Psoas muscle (tissue), 8 donors: ENCODE data around the gene MEF2A. TPM values are rescaled to one million over a fixed set of nuclear protein-coding genes. Genes with fewer than 3 reads are reported as not detected.
"Not testable (repeated sequence)": the region's sequence is repeated elsewhere in the genome, so short reads cannot be mapped to it uniquely, and the experiment has no call there.

Experiments used
- ATAC-seq, 4 donors: fragments of 200-7000 bp; cut with Tn5 transposase; one replicate each; pipeline ENCODE4 v1.9.1; 2020; ENCODE audit warnings: moderate library complexity in 3 of 4, mild to moderate bottlenecking in 2 of 4
- DNase-seq, 2 donors: peaks; one replicate each; pipeline ENCODE4 v3.0.0-alpha.2; 2020
- H3K27ac ChIP-seq: fragments of 200-600 bp; one replicate; pipeline ENCODE4 v1.8.0; 2022
- H3K27me3 ChIP-seq, 3 donors: fragments of 200-600 bp in 1 of 3; one replicate each; pipeline versions ENCODE4 v1.6.1 to v1.8.0; 2013 to 2022; ENCODE audit warnings: low read length in 2 of 3, mild to moderate bottlenecking in 2 of 3, moderate library complexity in 1 of 3; ENCODE audit not compliant: insufficient read depth in 3 of 3
- H3K36me3 ChIP-seq, 2 donors: fragments of 200-600 bp in 1 of 2; one replicate each; pipeline versions ENCODE4 v1.6.1 to v1.8.0; 2013 to 2022; ENCODE audit warnings: low read depth in 1 of 2, mild to moderate bottlenecking in 1 of 2, moderate library complexity in 1 of 2; ENCODE audit not compliant: insufficient read depth in 1 of 2
- H3K4me1 ChIP-seq: fragments of 200-600 bp; one replicate; pipeline ENCODE4 v1.8.0; 2022
- H3K4me3 ChIP-seq: fragments of 200-600 bp; one replicate; pipeline ENCODE4 v1.8.0; 2022; ENCODE audit warnings: mild to moderate bottlenecking
- H3K9me3 ChIP-seq: fragments of 200-600 bp; one replicate; pipeline ENCODE4 v1.8.0; 2022
- WGBS, 3 donors: extraction: QIAGEN DNeasy Blood & Tissue Kit; methylation state at CpG; one replicate each; pipeline versions ENCODE4 v1.1.6 to v1.1.7; 2013; 5-methylcytosine and 5-hydroxymethylcytosine counted together
- intact Hi-C, 2 donors: fragments of 100-400 bp; cut with DNase I; formaldehyde crosslinking; loops; one replicate each; pipeline versions ENCODE4 v1.11.0 to v1.14.2; 2022
- polyA plus RNA-seq, 3 donors: library from polyadenylated mRNA; stranded (reverse); fragments of 200-250 nt; gene quantifications; one replicate each; pipeline ENCODE4 v1.2.3, GENCODE V29; 2013
- total RNA-seq, 4 donors: library from RNA; stranded (reverse); fragmentation: NEBNext Ultra II Directional in 2 of 4; extraction: Animal tissue kit (Norgen Biotek cat#: 25700) in 2 of 4; gene quantifications; one replicate each; pipeline versions ENCODE4 v1.2.1 to v1.2.4, GENCODE V29; 2021 to 2023
- TF ChIP-seq, protein P1 (sequence below): fragments of 200-600 bp; IDR thresholded peaks from one replicate; pipeline ENCODE4 v1.8.0; 2022; ENCODE audit warnings: antibody characterized with exemption
- donor health status: healthy with polysubstance abuse.
- donor health status: DM: no; HTN: no; CAD: no; lungs with moderate emphysema.
- donor health status: Bipolar disorder and iron deficiency.
- donor health status: healthy.
- donor health status: DM: yes; HTN: yes; CAD: no.
- donor health status: DM: no; HTN: no; CAD: no.
- donor health status: DM: no; HTN: no; CAD: no.
- donor health status: DM: yes; HTN: yes; CAD: no.

MEF2A gene
- total and polyA plus RNA-seq, 7 donors = 17.1 to 92.6 (median 63.9) TPM

DNA sequence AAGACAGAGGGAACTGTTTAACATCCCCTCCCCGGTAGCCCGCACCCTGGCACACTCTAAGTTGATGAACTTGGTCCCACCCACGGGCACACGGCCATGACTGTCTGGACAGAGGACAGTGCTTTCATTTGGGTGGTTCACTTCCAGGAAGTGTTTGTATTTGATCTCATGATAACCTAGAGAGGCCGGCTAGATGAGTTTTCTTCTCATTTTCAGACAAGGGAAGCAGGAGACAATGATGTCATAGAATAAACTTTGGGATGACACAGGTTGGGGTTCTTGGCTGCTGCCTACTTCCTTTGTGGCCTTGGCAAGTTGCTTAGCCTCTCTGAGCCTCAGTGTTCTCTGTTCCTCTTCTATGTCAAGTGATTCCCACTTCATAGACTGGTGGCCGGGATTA lies 183.6 kb downstream of the MEF2A start:
- WGBS, 3 donors = 54 to 58% (median 57%) methylated on average over 6 of the region's 6 CpGs
- TF ChIP-seq, protein P1, sequence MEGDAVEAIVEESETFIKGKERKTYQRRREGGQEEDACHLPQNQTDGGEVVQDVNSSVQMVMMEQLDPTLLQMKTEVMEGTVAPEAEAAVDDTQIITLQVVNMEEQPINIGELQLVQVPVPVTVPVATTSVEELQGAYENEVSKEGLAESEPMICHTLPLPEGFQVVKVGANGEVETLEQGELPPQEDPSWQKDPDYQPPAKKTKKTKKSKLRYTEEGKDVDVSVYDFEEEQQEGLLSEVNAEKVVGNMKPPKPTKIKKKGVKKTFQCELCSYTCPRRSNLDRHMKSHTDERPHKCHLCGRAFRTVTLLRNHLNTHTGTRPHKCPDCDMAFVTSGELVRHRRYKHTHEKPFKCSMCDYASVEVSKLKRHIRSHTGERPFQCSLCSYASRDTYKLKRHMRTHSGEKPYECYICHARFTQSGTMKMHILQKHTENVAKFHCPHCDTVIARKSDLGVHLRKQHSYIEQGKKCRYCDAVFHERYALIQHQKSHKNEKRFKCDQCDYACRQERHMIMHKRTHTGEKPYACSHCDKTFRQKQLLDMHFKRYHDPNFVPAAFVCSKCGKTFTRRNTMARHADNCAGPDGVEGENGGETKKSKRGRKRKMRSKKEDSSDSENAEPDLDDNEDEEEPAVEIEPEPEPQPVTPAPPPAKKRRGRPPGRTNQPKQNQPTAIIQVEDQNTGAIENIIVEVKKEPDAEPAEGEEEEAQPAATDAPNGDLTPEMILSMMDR = no peak
- no peak for ATAC-seq
- intact Hi-C loops = no loop called here
- Histone ChIP-seq H3K9me3 (no peaks in the 10 kb centered on the region), H3K4me3 (no peak overlapping the region), H3K27me3 (no peaks in the 10 kb centered on the region), H3K36me3 (no peaks in the 10 kb centered on the region), H3K27ac (no peak overlapping the region), H3K4me1 (no peaks in the 10 kb centered on the region)
- no peak for DNase-seq

DNA sequence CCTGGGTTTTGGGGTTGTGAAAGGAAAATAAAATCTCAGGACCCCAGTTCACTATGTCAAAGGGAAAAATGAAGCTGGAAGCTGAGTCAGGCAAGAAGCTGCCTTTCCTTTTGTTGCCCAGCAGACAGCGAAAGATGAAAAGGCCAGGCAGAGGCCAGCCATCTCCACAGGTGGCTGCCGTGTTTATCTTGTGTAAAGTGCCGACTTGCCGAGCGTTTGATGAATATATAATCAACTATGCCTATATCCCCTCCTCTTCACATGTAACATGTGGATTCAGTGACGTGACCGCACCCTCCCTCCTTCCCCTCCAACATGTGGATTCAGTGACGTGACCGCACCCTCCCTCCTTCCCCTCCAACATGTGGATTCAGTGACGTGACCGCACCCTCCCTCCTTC lies 184.5 kb downstream of the MEF2A start:
- H3K4me1 ChIP-seq, H3K27ac ChIP-seq, H3K36me3 ChIP-seq, H3K27me3 ChIP-seq, ATAC-seq, DNase-seq, H3K9me3 ChIP-seq, H3K4me3 ChIP-seq, intact Hi-C loops: not testable (repeated sequence)
- WGBS, 3 donors = 84 to 91% (median 87%) methylated on average over 8 to 11 of the region's 11 CpGs

DNA sequence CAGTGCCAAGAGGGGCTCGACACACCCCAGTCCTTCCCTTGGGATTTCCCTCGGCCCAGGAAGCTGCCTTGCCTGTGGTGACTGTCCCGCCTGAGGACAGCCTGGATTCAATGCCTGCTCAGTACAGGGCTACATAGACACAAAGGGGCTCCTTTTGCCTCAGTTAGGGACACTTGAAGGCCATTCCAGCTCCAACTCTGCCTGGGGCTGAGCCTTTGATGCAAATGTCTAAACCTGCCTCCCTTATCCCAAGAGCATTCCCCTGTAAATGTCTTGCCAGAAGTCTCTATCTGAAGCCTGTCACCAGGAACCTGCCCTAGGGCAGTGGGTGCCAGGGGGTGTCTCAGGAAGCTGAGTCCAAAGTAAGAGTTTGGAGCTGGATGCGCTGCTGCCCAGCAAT lies 186.8 kb downstream of the MEF2A start:
- intact Hi-C loops = no loop called here
- 77 to 98% (median 82%) methylated on average over 4 of the region's 4 CpGs for WGBS, 3 donors
- TF ChIP-seq, protein P1 = no peak

DNA sequence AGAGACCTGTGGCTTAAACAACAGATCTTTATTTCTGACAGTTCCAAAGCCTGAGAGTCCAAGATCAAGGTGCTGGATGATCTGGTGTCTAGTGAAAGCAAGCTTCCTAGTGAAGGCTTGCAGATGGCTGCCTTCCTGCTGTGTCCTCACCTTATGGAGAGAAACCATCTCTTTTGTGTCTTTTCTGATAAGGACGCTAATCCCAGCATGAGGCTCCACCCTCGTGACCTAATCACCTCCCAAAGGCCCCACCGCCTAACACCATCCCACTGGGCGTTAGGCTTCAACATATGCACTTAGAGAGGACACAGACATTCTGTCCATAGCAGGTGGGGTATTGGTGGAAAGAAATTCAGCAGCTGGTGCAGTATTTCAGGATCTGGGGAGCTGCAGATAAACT lies 187.3 kb downstream of the MEF2A start:
- no peaks in the 10 kb centered on the region for H3K27me3 ChIP-seq
- intact Hi-C loops = no loop called here
- no peaks in the 10 kb centered on the region for H3K4me1 ChIP-seq
- H3K27ac ChIP-seq = no peak overlapping the region
- no peak overlapping the region for H3K4me3 ChIP-seq
- DNase-seq (no peak), ATAC-seq (no peak)
- H3K36me3 ChIP-seq = no peaks in the 10 kb centered on the region
- 94 to 97% (median 95%) methylated on average over 4 of the region's 4 CpGs for WGBS, 3 donors
- no peaks in the 10 kb centered on the region for H3K9me3 ChIP-seq
- TF ChIP-seq, protein P1 = no peak

More for the DNA sequence above, 186.8 kb downstream of the MEF2A start:
- no peak for ATAC-seq
- H3K4me1 ChIP-seq = no peaks in the 10 kb centered on the region
- no peak overlapping the region for H3K27ac ChIP-seq
- no peak for DNase-seq
- no peaks in the 10 kb centered on the region for H3K9me3 ChIP-seq
- H3K36me3 ChIP-seq = no peaks in the 10 kb centered on the region
- H3K4me3 ChIP-seq = no peak overlapping the region
- H3K27me3 ChIP-seq = no peaks in the 10 kb centered on the region

DNA sequence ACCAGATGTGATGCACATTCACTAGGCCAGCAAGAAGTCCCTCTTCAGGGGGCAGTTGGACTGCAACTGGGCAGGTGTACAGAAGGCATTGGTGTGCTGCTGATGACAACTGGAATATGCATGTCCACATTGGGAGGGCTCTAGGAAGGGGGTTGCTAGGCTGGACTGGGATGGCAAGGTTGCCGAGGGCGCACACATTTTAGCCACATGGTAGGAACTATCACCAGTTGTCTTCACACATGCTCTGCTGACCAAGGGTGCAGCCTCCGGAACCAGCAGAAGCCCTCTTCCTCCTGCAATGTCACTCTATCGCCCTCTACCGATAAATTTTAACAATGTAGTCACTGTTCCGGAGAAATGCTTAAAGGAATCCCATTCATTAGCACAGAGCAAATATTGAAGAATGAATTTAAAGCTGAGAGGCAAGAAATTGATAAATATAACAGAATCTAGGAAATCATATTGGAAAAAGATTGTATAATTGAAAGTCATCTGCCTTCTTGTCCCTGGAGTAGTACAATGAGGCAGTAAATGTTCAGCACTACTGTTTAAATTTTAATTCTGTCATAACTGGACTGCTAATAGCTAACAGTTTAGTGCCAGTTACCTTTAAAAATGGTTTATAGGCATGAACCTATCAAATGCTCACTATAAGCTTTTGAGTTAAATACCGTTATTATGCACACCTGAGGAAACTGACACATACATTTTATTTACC lies 190.1 kb downstream of the MEF2A start:
- WGBS, 3 donors = 7 to 11% (median 10%) methylated on average over 7 of the region's 7 CpGs
- H3K9me3 ChIP-seq = no peaks in the 10 kb centered on the region
- TF ChIP-seq, protein P1 = peak; percentile 84
- no peaks in the 10 kb centered on the region for H3K36me3 ChIP-seq
- DNase-seq (peak; percentile 35 to 66), ATAC-seq (peak; percentile 82 to 95 (median 86))
- no peak overlapping the region for H3K4me3 ChIP-seq
- no peaks in the 10 kb centered on the region for H3K4me1 ChIP-seq
- intact Hi-C loops = loop anchor here (5.0 kb wide), 3 partner anchors 469 to 484 kb away; no protein-coding TSS in a partner anchor
- no peaks in the 10 kb centered on the region for H3K27me3 ChIP-seq
- H3K27ac ChIP-seq = no peak overlapping the region
